IPS-15b (cell line): ENCODE results near the gene SEC61A2.

Experiments used
- H3K27me3 ChIP-seq: one replicate; pipeline ENCODE4 v1.6.1; 2013; ENCODE audit warnings: low read length; ENCODE audit not compliant: control insufficient read depth, insufficient read depth
- H3K36me3 ChIP-seq: one replicate; pipeline ENCODE4 v1.6.1; 2013; ENCODE audit warnings: low read length; ENCODE audit not compliant: control insufficient read depth, insufficient read depth
- H3K4me1 ChIP-seq: one replicate; pipeline ENCODE4 v1.6.1; 2013; ENCODE audit warnings: mild to moderate bottlenecking, low read length; ENCODE audit not compliant: control insufficient read depth, insufficient read depth
- H3K4me3 ChIP-seq: one replicate; pipeline ENCODE4 v1.5.1; 2013; ENCODE audit warnings: low read depth, low read length
- H3K9ac ChIP-seq: one replicate; pipeline ENCODE4 v1.6.1; 2013; ENCODE audit warnings: low read depth, mild to moderate bottlenecking, low read length
- H3K9me3 ChIP-seq: one replicate; pipeline ENCODE4 v1.6.1; 2013; ENCODE audit warnings: mild to moderate bottlenecking, low read length; ENCODE audit not compliant: control insufficient read depth, insufficient read depth

The SEC61A2 gene

GRCh38 chr10:12113627-12114026 lies 15.8 kb upstream of the SEC61A2 start:
- H3K9me3 ChIP-seq, result no peaks in the 10 kb centered on the region
- H3K36me3 ChIP-seq, result peaks cover 9% of the 10 kb centered on the region
- no peak overlapping the region for H3K4me3 ChIP-seq
- H3K4me1 ChIP-seq, result no peaks in the 10 kb centered on the region
- H3K27me3 ChIP-seq, result no peaks in the 10 kb centered on the region
- no peak overlapping the region for H3K9ac ChIP-seq

GRCh38 chr10:12121673-12122072 lies 7.8 kb upstream of the SEC61A2 start:
- Histone ChIP-seq H3K9me3 (no peaks in the 10 kb centered on the region), H3K36me3 (peaks cover 8% of the 10 kb centered on the region), H3K4me3 (no peak overlapping the region), H3K4me1 (no peaks in the 10 kb centered on the region), H3K27me3 (no peaks in the 10 kb centered on the region), H3K9ac (no peak overlapping the region)

GRCh38 chr10:12130237-12130872 lies 878 bp downstream of the SEC61A2 start:
- Histone ChIP-seq H3K27me3 (no peaks in the 10 kb centered on the region), H3K9me3 (no peaks in the 10 kb centered on the region), H3K4me3 (peak overlapping the region; percentile 80), H3K9ac (no peak overlapping the region), H3K36me3 (no peaks in the 10 kb centered on the region), H3K4me1 (no peaks in the 10 kb centered on the region)

GRCh38 chr10:12135631-12136030 lies 6.2 kb downstream of the SEC61A2 start:
- no peaks in the 10 kb centered on the region for H3K27me3 ChIP-seq
- H3K36me3 ChIP-seq, result peaks cover 5% of the 10 kb centered on the region
- no peaks in the 10 kb centered on the region for H3K9me3 ChIP-seq
- H3K4me3 ChIP-seq, result no peak overlapping the region
- no peak overlapping the region for H3K9ac ChIP-seq
- H3K4me1 ChIP-seq, result no peaks in the 10 kb centered on the region

- Histone ChIP-seq H3K9ac (no peak overlapping the region), H3K36me3 (peaks cover 7% of the 10 kb centered on the region), H3K27me3 (no peaks in the 10 kb centered on the region), H3K9me3 (no peaks in the 10 kb centered on the region), H3K4me3 (no peak overlapping the region), H3K4me1 (no peaks in the 10 kb centered on the region)
Measured at GRCh38 chr10:12140038-12140437, 10.6 kb downstream of the SEC61A2 start.

- peaks cover 2% of the 10 kb centered on the region for H3K36me3 ChIP-seq
- H3K4me1 ChIP-seq, result no peaks in the 10 kb centered on the region
- no peak overlapping the region for H3K4me3 ChIP-seq
Measured at GRCh38 chr10:12144538-12144937, 15.1 kb downstream of the SEC61A2 start.

GRCh38 chr10:12150163-12150562 lies 20.7 kb downstream of the SEC61A2 start:
- H3K36me3 ChIP-seq, result no peaks in the 10 kb centered on the region
- no peaks in the 10 kb centered on the region for H3K4me1 ChIP-seq
- no peaks in the 10 kb centered on the region for H3K9me3 ChIP-seq
- H3K9ac ChIP-seq, result no peak overlapping the region
- H3K4me3 ChIP-seq, result no peak overlapping the region
- no peaks in the 10 kb centered on the region for H3K27me3 ChIP-seq

More at GRCh38 chr10:12144538-12144937, 15.1 kb downstream of the SEC61A2 start:
- H3K27me3 ChIP-seq, result no peaks in the 10 kb centered on the region
- no peaks in the 10 kb centered on the region for H3K9me3 ChIP-seq
- no peak overlapping the region for H3K9ac ChIP-seq

- H3K4me1 ChIP-seq, result no peaks in the 10 kb centered on the region
- no peak overlapping the region for H3K4me3 ChIP-seq
- no peaks in the 10 kb centered on the region for H3K36me3 ChIP-seq
- H3K27me3 ChIP-seq, result no peaks in the 10 kb centered on the region
- no peak overlapping the region for H3K9ac ChIP-seq
- H3K9me3 ChIP-seq, result no peaks in the 10 kb centered on the region
Measured at GRCh38 chr10:12154516-12154915, 25.0 kb downstream of the SEC61A2 start.

GRCh38 chr10:12156367-12157123 lies 27.1 kb downstream of the SEC61A2 start:
- no peaks in the 10 kb centered on the region for H3K27me3 ChIP-seq
- no peaks in the 10 kb centered on the region for H3K9me3 ChIP-seq
- no peaks in the 10 kb centered on the region for H3K4me1 ChIP-seq
- no peaks in the 10 kb centered on the region for H3K36me3 ChIP-seq
- no peak overlapping the region for H3K9ac ChIP-seq
- no peak overlapping the region for H3K4me3 ChIP-seq

GRCh38 chr10:12158111-12158510 lies 28.6 kb downstream of the SEC61A2 start:
- Histone ChIP-seq H3K36me3 (no peaks in the 10 kb centered on the region), H3K4me3 (no peak overlapping the region), H3K9me3 (no peaks in the 10 kb centered on the region), H3K9ac (no peak overlapping the region), H3K27me3 (no peaks in the 10 kb centered on the region), H3K4me1 (no peaks in the 10 kb centered on the region)

- H3K4me3 ChIP-seq, result no peak overlapping the region
- H3K4me1 ChIP-seq, result no peaks in the 10 kb centered on the region
- H3K27me3 ChIP-seq, result no peaks in the 10 kb centered on the region
- H3K9me3 ChIP-seq, result no peaks in the 10 kb centered on the region
- no peak overlapping the region for H3K9ac ChIP-seq
- H3K36me3 ChIP-seq, result no peaks in the 10 kb centered on the region
Measured at GRCh38 chr10:12160664-12161063, 31.2 kb downstream of the SEC61A2 start.

- Histone ChIP-seq H3K36me3 (peaks cover 3% of the 10 kb centered on the region), H3K9ac (no peak overlapping the region), H3K4me3 (no peak overlapping the region), H3K27me3 (no peaks in the 10 kb centered on the region), H3K9me3 (no peaks in the 10 kb centered on the region), H3K4me1 (no peaks in the 10 kb centered on the region)
Measured at GRCh38 chr10:12162927-12163326, 33.5 kb downstream of the SEC61A2 start.
